ENCODE data around the gene KPNA3.

GRCh38 chr13:49783865-49784264 is 8.6 kb downstream of the KPNA3 start:
- TF ChIP-seq, protein P1, sequence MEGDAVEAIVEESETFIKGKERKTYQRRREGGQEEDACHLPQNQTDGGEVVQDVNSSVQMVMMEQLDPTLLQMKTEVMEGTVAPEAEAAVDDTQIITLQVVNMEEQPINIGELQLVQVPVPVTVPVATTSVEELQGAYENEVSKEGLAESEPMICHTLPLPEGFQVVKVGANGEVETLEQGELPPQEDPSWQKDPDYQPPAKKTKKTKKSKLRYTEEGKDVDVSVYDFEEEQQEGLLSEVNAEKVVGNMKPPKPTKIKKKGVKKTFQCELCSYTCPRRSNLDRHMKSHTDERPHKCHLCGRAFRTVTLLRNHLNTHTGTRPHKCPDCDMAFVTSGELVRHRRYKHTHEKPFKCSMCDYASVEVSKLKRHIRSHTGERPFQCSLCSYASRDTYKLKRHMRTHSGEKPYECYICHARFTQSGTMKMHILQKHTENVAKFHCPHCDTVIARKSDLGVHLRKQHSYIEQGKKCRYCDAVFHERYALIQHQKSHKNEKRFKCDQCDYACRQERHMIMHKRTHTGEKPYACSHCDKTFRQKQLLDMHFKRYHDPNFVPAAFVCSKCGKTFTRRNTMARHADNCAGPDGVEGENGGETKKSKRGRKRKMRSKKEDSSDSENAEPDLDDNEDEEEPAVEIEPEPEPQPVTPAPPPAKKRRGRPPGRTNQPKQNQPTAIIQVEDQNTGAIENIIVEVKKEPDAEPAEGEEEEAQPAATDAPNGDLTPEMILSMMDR (IDR thresholded peaks at IDR 0.05; ENCODE audit: insufficient read depth, low read length), result no peak
- TF ChIP-seq REST (IDR thresholded peaks at IDR 0.05; ENCODE audit: insufficient replicate concordance, low read depth), result no peak
